OCI-LY7 (cell line): ENCODE data around the gene HSF2. TPM values are rescaled to one million over a fixed set of nuclear protein-coding genes. Genes with fewer than 3 reads are reported as not detected.

Source experiments
- BruUV-seq: library from RNA; stranded (reverse); fragments of 400-500 nt; replicated peaks from 2 replicates; lab custom pipeline; 2021; lab: Mats Ljungman, UMichigan
- CTCF ChIA-PET: fragments of 300-600 bp; sonication (Branson Sonifier 250); formaldehyde crosslinking; loops from one replicate; lab custom pipeline; 2022; ENCODE audit warnings: antibody characterized with exemption; ENCODE audit not compliant: unreplicated experiment; lab: Charles Lee
- POLR2A ChIA-PET: fragments of 300-600 bp; sonication (Branson Sonifier 250); formaldehyde crosslinking; loops from one replicate; lab custom pipeline; 2022; ENCODE audit warnings: antibody characterized with exemption; lab: Charles Lee
- DNase-seq: peaks from one replicate; pipeline ENCODE4 v3.0.0-alpha.2; 2015; ENCODE audit warnings: low spot score
- H2AFZ ChIP-seq: fragments of 200-600 bp; sonication (generic), shearing (Covaris generic); 2 replicates; pipeline ENCODE4 v1.6.1; 2014; ENCODE audit warnings: mild to moderate bottlenecking, antibody characterized with exemption, low read length, moderate library complexity
- H3K27ac ChIP-seq: fragments of 200-600 bp; sonication (generic); 2 replicates; pipeline ENCODE4 v1.5.1; 2014; ENCODE audit warnings: mixed run types, low read depth, mild to moderate bottlenecking, moderate library complexity, low read length, inconsistent platforms; ENCODE audit not compliant: poor library complexity, severe bottlenecking
- H3K36me3 ChIP-seq: fragments of 200-600 bp; sonication (generic); 2 replicates; pipeline ENCODE4 v1.6.1; 2014; ENCODE audit warnings: mild to moderate bottlenecking, antibody characterized with exemption, low read length, moderate library complexity, mixed read lengths; ENCODE audit not compliant: insufficient read depth
- H3K4me1 ChIP-seq: fragments of 200-600 bp; sonication (generic); 2 replicates; pipeline ENCODE4 v1.5.1; 2014; ENCODE audit warnings: mild to moderate bottlenecking, low read length; ENCODE audit not compliant: insufficient read depth, poor library complexity, severe bottlenecking
- H3K4me2 ChIP-seq: fragments of 200-600 bp; sonication (generic); 2 replicates; pipeline ENCODE4 v1.6.1; 2014; ENCODE audit warnings: mild to moderate bottlenecking, low read length
- H3K4me3 ChIP-seq: fragments of 200-600 bp; sonication (generic); 2 replicates; pipeline ENCODE4 v1.5.1; 2014; ENCODE audit warnings: mild to moderate bottlenecking, low read depth, low read length; ENCODE audit not compliant: poor library complexity, severe bottlenecking
- H3K79me2 ChIP-seq: fragments of 200-600 bp; sonication (generic); 2 replicates; pipeline ENCODE4 v1.6.1; 2016; ENCODE audit warnings: low read depth, mild to moderate bottlenecking, low read length, moderate library complexity, mixed read lengths; ENCODE audit not compliant: insufficient read depth
- H3K9me2 ChIP-seq: fragments of 200-600 bp; sonication (generic); 2 replicates; pipeline ENCODE4 v1.6.1; 2016; ENCODE audit warnings: mild to moderate bottlenecking, low read length, mixed read lengths; ENCODE audit not compliant: insufficient read depth
- H3K9me3 ChIP-seq: fragments of 200-600 bp; sonication (generic); 2 replicates; pipeline ENCODE4 v1.6.1; 2014; ENCODE audit warnings: mild to moderate bottlenecking, mixed run types, low read length, mixed read lengths
- H4K20me1 ChIP-seq: fragments of 200-600 bp; sonication (generic); 2 replicates; pipeline ENCODE4 v1.6.1; 2014; ENCODE audit warnings: mild to moderate bottlenecking, antibody characterized with exemption, low read length, moderate library complexity, mixed read lengths; ENCODE audit not compliant: insufficient read depth
- CTCF ChIP-seq: fragments of 200-600 bp; sonication (generic); conservative IDR thresholded peaks from 2 replicates; pipeline ENCODE4 v1.5.1; 2014; ENCODE audit warnings: mild to moderate bottlenecking, antibody characterized with exemption, low read length, moderate library complexity, mixed read lengths
- EZH2phosphoT487 ChIP-seq: fragments of 200-600 bp; sonication (generic); IDR thresholded peaks from 2 replicates; pipeline ENCODE4 v1.6.1; 2018; ENCODE audit warnings: low read depth, borderline replicate concordance, mild to moderate bottlenecking, mixed run types, antibody characterized with exemption, low read length, moderate library complexity, mixed read lengths
- intact Hi-C: fragments of 100-400 bp; cut with micrococcal nuclease; formaldehyde crosslinking; loops from one replicate; pipeline ENCODE4 v1.10.0; 2022; ENCODE audit not compliant: unreplicated experiment
- total RNA-seq, 2 experiments: library from RNA; depleted of rRNA in 1 of 2; stranded (reverse); fragments of >200 nt in 1 of 2; shearing (Covaris generic) in 1 of 2; gene quantifications; 2 replicates each; pipeline ENCODE4 v1.2.3, GENCODE V29; 2014 to 2022

The HSF2 gene
- total RNA-seq, 2 experiments from 2014 or later: 12.1 to 29.6 TPM

GRCh38 chr6:122400121-122400450 lies 634 bp downstream of the HSF2 start:
- POLR2A ChIA-PET: interaction anchor here (1.5 kb wide), 1 partner anchor 17 kb away, joined by 5 read pairs; no protein-coding TSS in a partner anchor
- DNase-seq: no peak
- no TSS peak for BruUV-seq
- Histone ChIP-seq H3K9me3 (no peaks in the 10 kb centered on the region; the same call in 1 of the 2 replicates), H3K4me1 (peaks cover 22% of the 10 kb centered on the region), H4K20me1 (peaks cover 15% of the 10 kb centered on the region), H3K27ac (peak overlapping the region; percentile 67), H3K9me2 (no peaks in the 10 kb centered on the region; the same call in 1 of the 2 replicates), H3K4me2 (peak overlapping the region; percentile 99), H2AFZ (peak overlapping the region; percentile 93; the same call in 1 of the 2 replicates), H3K79me2 (peaks cover 51% of the 10 kb centered on the region), H3K36me3 (0 out of 2 replicates have a peak, but pooled peaks cover 17% of the 10 kb centered on the region), H3K4me3 (peak overlapping the region; percentile 100)
- TF ChIP-seq CTCF: no peak
- CTCF ChIA-PET: no interaction called here
- intact Hi-C loops: no loop called here

GRCh38 chr6:122400462-122401089 lies 1.1 kb downstream of the HSF2 start:
- peak overlapping the region; percentile 99 for H3K4me2 ChIP-seq
- POLR2A ChIA-PET: interaction anchor here (1.1 kb wide), 1 partner anchor 11 kb away, joined by 5 read pairs; no protein-coding TSS in a partner anchor
- peaks cover 22% of the 10 kb centered on the region for H3K4me1 ChIP-seq
- H3K27ac ChIP-seq: no peak overlapping the region
- intact Hi-C loops: no loop called here
- peaks cover 56% of the 10 kb centered on the region for H3K79me2 ChIP-seq
- peak; percentile 10 for DNase-seq
- BruUV-seq: TSS peak; percentile 62
- CTCF ChIA-PET: no interaction called here
- no peaks in the 10 kb centered on the region; the same call in 1 of the 2 replicates for H3K9me3 ChIP-seq
- TF ChIP-seq EZH2phosphoT487: no peak
- H3K36me3 ChIP-seq: 0 out of 2 replicates have a peak, but pooled peaks cover 22% of the 10 kb centered on the region
- peaks cover 15% of the 10 kb centered on the region for H4K20me1 ChIP-seq
- peak overlapping the region; percentile 93; the same call in 1 of the 2 replicates for H2AFZ ChIP-seq
- H3K9me2 ChIP-seq: no peaks in the 10 kb centered on the region; the same call in 1 of the 2 replicates
- H3K4me3 ChIP-seq: peak overlapping the region; percentile 100

GRCh38 chr6:122401104-122401503 lies 1.7 kb downstream of the HSF2 start:
- CTCF ChIA-PET: no interaction called here
- no peak for DNase-seq

More at GRCh38 chr6:122401104-122401503, 1.7 kb downstream of the HSF2 start:
- peak overlapping the region; percentile 100 for H3K4me3 ChIP-seq
- POLR2A ChIA-PET: interaction anchor here (1.1 to 1.2 kb wide), 5 partner anchors 10 to 70 kb away, joined by 3 to 5 read pairs (median 4); no protein-coding TSS in a partner anchor
- no peak overlapping the region for H2AFZ ChIP-seq
- no peak for TF ChIP-seq CTCF
- no peak for TF ChIP-seq EZH2phosphoT487
- peak overlapping the region; percentile 99 for H3K4me2 ChIP-seq
- peaks cover 20% of the 10 kb centered on the region for H4K20me1 ChIP-seq
- H3K4me1 ChIP-seq: peaks cover 22% of the 10 kb centered on the region
- H3K9me3 ChIP-seq: no peaks in the 10 kb centered on the region; the same call in 1 of the 2 replicates
- no peak overlapping the region for H3K27ac ChIP-seq
- H3K9me2 ChIP-seq: no peaks in the 10 kb centered on the region; the same call in 1 of the 2 replicates
- intact Hi-C loops: no loop called here
- peaks cover 62% of the 10 kb centered on the region for H3K79me2 ChIP-seq
- no TSS peak for BruUV-seq
- peaks cover 27% of the 10 kb centered on the region for H3K36me3 ChIP-seq
